ENCODE data around the gene SGMS1.

- TF ChIP-seq POLR2A (IDR thresholded peaks at IDR 0.05) (no peak), EP300 (IDR thresholded peaks at IDR 0.05) (no peak), POLR2AphosphoS5 (IDR thresholded peaks at IDR 0.05) (no peak), CTCF (IDR thresholded peaks at IDR 0.05) (no peak)
Observed at GRCh38 chr10:50582046-50582445, 41.7 kb downstream of the SGMS1 start.
